Gastrocnemius medialis (tissue), 4 donors: ENCODE measurements around the gene SLC43A2. TPM values are rescaled to one million over a fixed set of nuclear protein-coding genes. Genes with fewer than 3 reads are reported as not detected.

Source experiments
- ATAC-seq, 2 donors: fragments of 150-250 bp; one replicate each; pipeline ENCODE4 v1.9.1; 2016
- DNase-seq, 2 donors: peaks; one replicate each; pipeline ENCODE4 v3.0.0-alpha.2; 2019
- H3K27ac ChIP-seq, 4 donors: fragments of 200-600 bp; sonication (generic); 1 replicate in 1 of 4; 2 replicates in 3 of 4; pipeline ENCODE4 v1.5.1; 2016 to 2018; ENCODE audit warnings: mild to moderate bottlenecking in 2 of 4, moderate library complexity in 1 of 4
- H3K27me3 ChIP-seq, 3 donors: fragments of 200-600 bp; sonication (generic) in 2 of 3; 1 replicate in 1 of 3; 2 replicates in 2 of 3; pipeline versions ENCODE4 v1.5.1 to v1.6.0; 2016 to 2019; ENCODE audit warnings: mild to moderate bottlenecking in 1 of 3, moderate library complexity in 1 of 3
- H3K36me3 ChIP-seq, 2 donors: fragments of 200-600 bp; sonication (generic) in 1 of 2; one replicate each; pipeline ENCODE4 v1.5.1; 2017 to 2018
- H3K4me1 ChIP-seq, 2 donors: fragments of 200-600 bp; sonication (generic) in 1 of 2; one replicate each; pipeline ENCODE4 v1.5.1; 2016 to 2017; ENCODE audit warnings: mild to moderate bottlenecking in 2 of 2
- H3K4me3 ChIP-seq, 4 donors: fragments of 200-600 bp; sonication (generic) in 3 of 4; 1 replicate in 1 of 4; 2 replicates in 3 of 4; pipeline ENCODE4 v1.5.1; 2016 to 2019; ENCODE audit warnings: mild to moderate bottlenecking in 2 of 4
- H3K9me3 ChIP-seq, 3 donors: fragments of 200-600 bp; sonication (generic) in 2 of 3; 1 replicate in 1 of 3; 2 replicates in 2 of 3; pipeline ENCODE4 v1.5.1; 2016 to 2019
- POLR2A ChIP-seq, 2 donors: fragments of 450-650 bp; IDR thresholded peaks; one replicate each; pipeline ENCODE4 v1.6.1; 2017; ENCODE audit warnings: antibody characterized with exemption in 2 of 2, mild to moderate bottlenecking in 2 of 2, moderate library complexity in 2 of 2
- in situ Hi-C, 4 donors: fragments of 200-750 bp; cut with MboI; loops; one replicate each; pipeline versions ENCODE4 v1.15.0 to v1.8.0; 2017; ENCODE audit warnings: low sequenced_read_pairs in 4 of 4
- intact Hi-C: fragments of 100-400 bp; cut with DNase I; formaldehyde crosslinking; loops from one replicate; pipeline ENCODE4 v1.15.1; 2023; ENCODE audit warnings: low total_unique reads
- total RNA-seq, 4 donors: library from RNA; depleted of rRNA; stranded (reverse); fragments of >200 nt; gene quantifications; one replicate each; pipeline versions ENCODE4 v1.1.0 to v1.2.3, GENCODE V29; 2016
- TF ChIP-seq, protein P1 (sequence below), 5 experiments: fragments of 450-650 bp in 3 of 5; fragments of 200-600 bp in 2 of 5; sonication (generic) in 2 of 5; IDR thresholded peaks in 4 of 5; conservative IDR thresholded peaks in 1 of 5; 1 replicate in 4 of 5; 2 replicates in 1 of 5; pipeline ENCODE4 v1.5.1; 2016 to 2019; ENCODE audit warnings: antibody characterized with exemption in 5 of 5, mild to moderate bottlenecking in 3 of 5, moderate library complexity in 3 of 5

Gene SLC43A2
- total RNA-seq, 4 donors from 2014 or later, result 26.9 to 96.9 (median 55.2) TPM

DNA sequence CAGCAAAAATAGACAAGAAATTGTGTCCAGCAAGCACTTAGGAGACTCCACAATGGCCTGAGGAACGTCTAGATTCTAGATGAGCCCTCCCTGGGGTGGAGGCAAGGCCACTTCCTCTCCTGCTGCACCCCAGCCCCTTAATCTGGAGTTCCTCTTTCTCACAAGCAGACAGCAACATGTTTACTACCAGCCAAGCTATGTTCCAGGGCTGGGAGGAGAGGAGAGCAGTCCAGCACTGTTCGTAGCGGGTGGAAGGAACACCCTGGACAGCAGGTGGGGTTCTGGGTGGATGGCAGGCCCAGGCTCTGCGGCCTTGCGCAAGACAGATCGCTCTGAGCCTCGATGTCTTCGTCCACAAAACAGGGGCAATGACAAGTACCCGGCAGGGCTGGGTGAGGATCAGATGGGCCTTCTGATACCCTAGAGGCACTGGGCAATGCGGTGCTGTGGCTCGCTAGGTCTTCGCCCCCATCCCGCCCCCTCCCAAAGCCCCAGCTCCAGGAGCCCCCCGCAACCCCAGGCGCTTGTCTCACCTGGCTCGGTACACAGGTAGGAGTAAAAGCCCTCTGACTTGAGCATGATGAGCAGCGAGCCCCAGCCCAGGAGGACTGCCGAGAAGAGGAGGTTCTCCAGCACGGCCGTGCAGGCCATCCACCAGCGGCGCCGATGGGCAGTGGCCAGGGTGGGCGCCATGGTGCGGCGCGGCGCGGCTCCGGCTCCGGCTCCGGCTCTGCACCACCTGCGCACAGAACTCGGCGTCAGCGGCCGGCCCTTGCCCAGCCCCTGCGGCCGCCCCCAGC lies 1.3 kb downstream of the SLC43A2 start:
- H3K9me3 ChIP-seq, result no peaks in the 10 kb centered on the region
- H3K4me1 ChIP-seq, result peaks cover 22 to 34% of the 10 kb centered on the region in 2 donors
- DNase-seq (peak; percentile 73 to 81), ATAC-seq (peak; percentile 12 to 57)
- intact Hi-C loops (loop anchor here (5.0 kb wide), 2 partner anchors 260 to 360 kb away; no protein-coding TSS in a partner anchor), in situ Hi-C loops (loop anchor here in 2 of 4 donors (25.0 kb wide), 1 partner anchor 365 kb away; the partner anchor contains the start of gene BHLHA9 (in 2 of the 2))
- peak; percentile 36 to 37 for TF ChIP-seq POLR2A (IDR thresholded peaks at IDR 0.05)
- TF ChIP-seq, protein P1, sequence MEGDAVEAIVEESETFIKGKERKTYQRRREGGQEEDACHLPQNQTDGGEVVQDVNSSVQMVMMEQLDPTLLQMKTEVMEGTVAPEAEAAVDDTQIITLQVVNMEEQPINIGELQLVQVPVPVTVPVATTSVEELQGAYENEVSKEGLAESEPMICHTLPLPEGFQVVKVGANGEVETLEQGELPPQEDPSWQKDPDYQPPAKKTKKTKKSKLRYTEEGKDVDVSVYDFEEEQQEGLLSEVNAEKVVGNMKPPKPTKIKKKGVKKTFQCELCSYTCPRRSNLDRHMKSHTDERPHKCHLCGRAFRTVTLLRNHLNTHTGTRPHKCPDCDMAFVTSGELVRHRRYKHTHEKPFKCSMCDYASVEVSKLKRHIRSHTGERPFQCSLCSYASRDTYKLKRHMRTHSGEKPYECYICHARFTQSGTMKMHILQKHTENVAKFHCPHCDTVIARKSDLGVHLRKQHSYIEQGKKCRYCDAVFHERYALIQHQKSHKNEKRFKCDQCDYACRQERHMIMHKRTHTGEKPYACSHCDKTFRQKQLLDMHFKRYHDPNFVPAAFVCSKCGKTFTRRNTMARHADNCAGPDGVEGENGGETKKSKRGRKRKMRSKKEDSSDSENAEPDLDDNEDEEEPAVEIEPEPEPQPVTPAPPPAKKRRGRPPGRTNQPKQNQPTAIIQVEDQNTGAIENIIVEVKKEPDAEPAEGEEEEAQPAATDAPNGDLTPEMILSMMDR (IDR thresholded peaks at IDR 0.05 in 4 of 5, conservative IDR thresholded peaks at IDR 0.05 in 1 of 5), result no peak
- H3K4me3 ChIP-seq, result peak overlapping the region; percentile 80 to 94 (median 86)
- H3K27ac ChIP-seq, result peak overlapping the region; percentile 91 to 99 (median 94)
- peaks cover 0 to 7% of the 10 kb centered on the region in 2 donors for H3K36me3 ChIP-seq
- no peaks in the 10 kb centered on the region for H3K27me3 ChIP-seq

DNA sequence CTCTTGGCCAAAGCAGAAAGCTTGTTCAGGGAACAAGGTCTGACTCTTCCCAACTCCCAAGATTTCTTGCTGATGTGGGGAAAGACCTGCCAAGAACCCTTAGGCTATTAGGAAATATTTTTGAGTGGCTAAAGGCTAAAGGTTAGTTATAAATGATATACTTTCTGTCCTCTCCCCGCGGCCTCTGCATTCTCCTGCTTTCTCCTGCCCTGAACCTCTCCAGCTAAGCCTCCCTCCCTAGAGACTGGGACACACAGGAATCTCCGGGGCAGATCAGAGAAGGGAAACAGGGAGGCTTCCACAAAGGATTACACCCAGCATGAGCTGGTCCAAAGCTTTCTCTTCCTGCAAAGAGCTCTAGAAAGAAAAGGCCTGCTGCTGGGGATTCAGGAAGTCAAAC lies 2.3 kb downstream of the SLC43A2 start:
- no peak for TF ChIP-seq POLR2A (IDR thresholded peaks at IDR 0.05)
- TF ChIP-seq, protein P1 (IDR thresholded peaks at IDR 0.05 in 4 of 5, conservative IDR thresholded peaks at IDR 0.05 in 1 of 5), result no peak
- in situ Hi-C loops (loop anchor here in 2 of 4 donors (25.0 kb wide), 1 partner anchor 364 kb away; the partner anchor contains the start of gene BHLHA9 (in 2 of the 2)), intact Hi-C loops (loop anchor here (5.0 kb wide), 2 partner anchors 259 to 359 kb away; no protein-coding TSS in a partner anchor)
- H3K4me3 ChIP-seq, result peak overlapping the region in 2 of 4 donors; percentile 80 to 82
- H3K27me3 ChIP-seq, result no peaks in the 10 kb centered on the region
- DNase-seq, result no peak
- H3K4me1 ChIP-seq, result peaks cover 22 to 38% of the 10 kb centered on the region in 2 donors
- peak in 1 of 2 donors; percentile 10 for ATAC-seq
- no peaks in the 10 kb centered on the region for H3K9me3 ChIP-seq
- H3K27ac ChIP-seq, result peak overlapping the region; percentile 91 to 99 (median 94)
- peaks cover 0 to 7% of the 10 kb centered on the region in 2 donors for H3K36me3 ChIP-seq

DNA sequence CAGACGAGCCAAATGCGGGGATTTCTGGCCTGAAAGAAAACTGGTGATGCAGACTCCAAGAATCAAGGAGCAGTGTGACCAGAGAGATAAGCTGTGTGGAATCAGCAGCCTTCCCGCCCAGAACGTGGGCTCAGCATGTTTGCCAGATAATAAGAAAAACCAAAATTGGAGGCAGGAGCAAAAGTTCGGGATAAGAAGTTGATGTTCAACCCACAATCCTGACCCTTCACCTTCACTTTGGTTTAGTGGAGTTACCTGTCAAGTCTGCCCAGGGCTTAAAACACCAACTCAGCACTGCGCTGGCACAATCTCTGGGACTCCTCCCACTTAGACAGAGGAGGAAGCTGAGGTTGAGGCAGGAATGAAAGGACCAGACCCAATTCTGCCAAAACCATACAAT lies 3.1 kb downstream of the SLC43A2 start:
- ATAC-seq (no peak), DNase-seq (no peak)
- no peak overlapping the region for H3K4me3 ChIP-seq
- H3K4me1 ChIP-seq, result peaks cover 22 to 35% of the 10 kb centered on the region in 2 donors
- H3K36me3 ChIP-seq, result peaks cover 0 to 7% of the 10 kb centered on the region in 2 donors
- in situ Hi-C loops (loop anchor here in 2 of 4 donors (25.0 kb wide), 1 partner anchor 363 kb away; the partner anchor contains the start of gene BHLHA9 (in 2 of the 2)), intact Hi-C loops (loop anchor here (5.0 kb wide), 2 partner anchors 258 to 358 kb away; no protein-coding TSS in a partner anchor)
- no peaks in the 10 kb centered on the region for H3K9me3 ChIP-seq
- peak overlapping the region; percentile 91 to 99 (median 94) for H3K27ac ChIP-seq
- no peaks in the 10 kb centered on the region for H3K27me3 ChIP-seq
- TF ChIP-seq POLR2A (IDR thresholded peaks at IDR 0.05), result no peak
- TF ChIP-seq, protein P1 (IDR thresholded peaks at IDR 0.05 in 4 of 5, conservative IDR thresholded peaks at IDR 0.05 in 1 of 5), result no peak

DNA sequence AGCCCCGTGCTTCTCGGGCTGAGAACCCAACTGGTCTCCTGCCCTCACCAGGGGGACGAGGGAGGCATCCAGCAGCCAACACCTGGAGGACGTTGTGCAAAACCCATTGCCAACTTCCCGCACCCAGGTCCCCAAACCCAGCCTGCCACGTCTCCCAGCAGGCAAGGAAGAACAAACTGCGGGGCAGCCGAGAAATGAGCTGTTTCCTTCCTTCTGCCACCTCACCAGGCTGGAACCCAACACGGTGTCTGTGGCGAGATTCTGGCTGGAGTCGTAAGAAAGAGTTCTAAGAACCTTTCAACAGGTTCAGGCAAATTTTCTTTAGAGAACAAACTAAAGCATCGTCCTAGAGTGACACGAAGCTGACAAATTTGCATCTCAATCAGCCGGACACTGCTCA lies 3.6 kb downstream of the SLC43A2 start:
- in situ Hi-C loops (loop anchor here in 2 of 4 donors (25.0 kb wide), 1 partner anchor 363 kb away; the partner anchor contains the start of gene BHLHA9 (in 2 of the 2)), intact Hi-C loops (loop anchor here (5.0 kb wide), 2 partner anchors 258 to 358 kb away; no protein-coding TSS in a partner anchor)
- DNase-seq (no peak), ATAC-seq (no peak)
- H3K27ac ChIP-seq, result peak overlapping the region in 1 of 4 donors; percentile 99
- no peaks in the 10 kb centered on the region for H3K9me3 ChIP-seq
- H3K4me3 ChIP-seq, result no peak overlapping the region
- H3K4me1 ChIP-seq, result peaks cover 22 to 34% of the 10 kb centered on the region in 2 donors
- H3K36me3 ChIP-seq, result peaks cover 0 to 7% of the 10 kb centered on the region in 2 donors
- no peaks in the 10 kb centered on the region for H3K27me3 ChIP-seq
- no peak for TF ChIP-seq POLR2A (IDR thresholded peaks at IDR 0.05)
- TF ChIP-seq, protein P1 (IDR thresholded peaks at IDR 0.05 in 4 of 5, conservative IDR thresholded peaks at IDR 0.05 in 1 of 5), result no peak
